LNCAP (cell line): Measurements from ENCODE around the gene TTL.

Source experiments
- TF ChIP-seq, protein P1 (sequence below): fragments of 450-650 bp; IDR thresholded peaks from 2 replicates; pipeline ENCODE4 v1.5.1; 2017; ENCODE audit warnings: mild to moderate bottlenecking

TTL gene

DNA sequence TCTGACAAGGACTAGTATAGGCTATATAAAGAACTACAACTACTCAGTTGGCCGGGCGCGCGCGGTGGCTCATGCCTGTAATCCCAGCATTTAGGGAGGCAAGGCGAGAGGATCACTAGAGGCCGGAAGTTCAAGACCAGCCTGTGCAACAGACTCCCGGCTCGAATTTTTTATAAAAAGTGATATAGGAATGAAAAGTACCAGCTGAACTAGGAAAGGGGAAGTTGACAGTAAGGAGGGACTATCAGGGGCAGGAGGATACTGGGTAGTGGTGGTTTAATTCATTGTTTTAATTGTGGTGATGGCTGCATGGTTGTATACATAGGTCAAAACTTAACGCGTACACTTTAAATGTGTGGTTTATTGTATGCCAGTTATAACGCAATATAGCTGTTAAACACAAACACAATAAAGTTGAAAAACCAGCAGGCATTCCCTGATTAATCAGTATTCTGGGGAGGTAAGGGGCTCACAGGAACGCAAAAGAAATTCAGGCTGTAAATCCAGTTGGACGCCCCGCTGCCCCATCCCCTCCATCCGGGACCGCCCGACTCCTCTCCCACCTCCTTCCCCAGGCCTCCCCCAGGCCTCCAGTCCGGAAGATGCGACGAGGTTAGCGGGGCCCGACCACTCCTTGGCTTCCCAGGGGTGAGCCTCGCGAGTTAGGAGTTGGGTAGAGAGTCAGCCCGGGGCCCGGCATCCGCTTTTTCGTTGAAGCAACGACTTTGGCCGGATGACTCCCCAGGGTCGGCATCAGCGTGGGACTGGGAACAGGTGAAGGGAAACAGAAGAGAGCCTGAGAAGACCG lies 59.6 kb downstream of the TTL start:
- TF ChIP-seq, protein P1, sequence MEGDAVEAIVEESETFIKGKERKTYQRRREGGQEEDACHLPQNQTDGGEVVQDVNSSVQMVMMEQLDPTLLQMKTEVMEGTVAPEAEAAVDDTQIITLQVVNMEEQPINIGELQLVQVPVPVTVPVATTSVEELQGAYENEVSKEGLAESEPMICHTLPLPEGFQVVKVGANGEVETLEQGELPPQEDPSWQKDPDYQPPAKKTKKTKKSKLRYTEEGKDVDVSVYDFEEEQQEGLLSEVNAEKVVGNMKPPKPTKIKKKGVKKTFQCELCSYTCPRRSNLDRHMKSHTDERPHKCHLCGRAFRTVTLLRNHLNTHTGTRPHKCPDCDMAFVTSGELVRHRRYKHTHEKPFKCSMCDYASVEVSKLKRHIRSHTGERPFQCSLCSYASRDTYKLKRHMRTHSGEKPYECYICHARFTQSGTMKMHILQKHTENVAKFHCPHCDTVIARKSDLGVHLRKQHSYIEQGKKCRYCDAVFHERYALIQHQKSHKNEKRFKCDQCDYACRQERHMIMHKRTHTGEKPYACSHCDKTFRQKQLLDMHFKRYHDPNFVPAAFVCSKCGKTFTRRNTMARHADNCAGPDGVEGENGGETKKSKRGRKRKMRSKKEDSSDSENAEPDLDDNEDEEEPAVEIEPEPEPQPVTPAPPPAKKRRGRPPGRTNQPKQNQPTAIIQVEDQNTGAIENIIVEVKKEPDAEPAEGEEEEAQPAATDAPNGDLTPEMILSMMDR: no peak

DNA sequence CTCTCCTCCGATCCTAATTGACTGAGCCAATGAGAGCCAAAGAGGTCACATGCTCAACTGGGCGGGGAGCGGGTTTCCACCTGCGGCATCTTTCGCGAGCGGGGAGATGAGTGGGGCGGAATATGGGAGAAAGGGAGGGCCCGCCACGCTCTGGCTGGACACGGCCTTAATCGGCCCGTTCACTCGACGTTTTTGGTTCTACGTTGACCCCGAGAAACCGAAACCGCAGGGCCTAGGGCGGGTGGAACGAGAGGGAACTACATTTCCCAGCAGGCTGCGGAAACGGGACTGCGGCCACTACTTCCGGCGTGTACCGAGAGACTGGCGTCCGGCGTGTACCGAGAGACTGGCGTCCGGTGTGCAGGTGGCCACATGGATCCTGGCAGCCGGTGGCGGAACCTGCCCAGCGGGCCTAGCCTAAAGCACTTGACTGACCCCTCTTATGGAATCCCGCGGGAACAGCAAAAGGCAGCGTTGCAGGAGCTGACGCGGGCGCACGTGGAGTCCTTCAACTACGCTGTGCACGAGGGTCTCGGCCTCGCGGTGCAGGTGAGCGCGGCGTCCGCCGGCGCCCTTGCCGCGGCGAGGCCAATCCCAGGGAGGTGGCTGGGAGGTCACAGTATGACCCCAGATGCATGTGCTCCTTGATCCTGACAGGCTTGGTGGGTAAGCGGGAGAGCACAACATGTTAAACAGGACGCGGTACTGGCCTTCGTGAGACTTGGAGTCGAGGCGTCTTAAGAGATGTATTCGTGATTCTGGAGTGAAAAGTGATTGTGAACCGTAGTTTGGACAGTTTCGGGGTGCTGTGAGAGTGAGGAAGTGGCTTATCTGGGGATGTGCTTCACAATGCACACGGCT lies 60.4 kb downstream of the TTL start, which contains the start of gene POLR1B:
Gene POLR1B (plus strand): TSS at position 343 of the 861 bp plus-strand sequence. CDS start 30 bp downstream, at position 373.
- TF ChIP-seq, protein P1: no peak

DNA sequence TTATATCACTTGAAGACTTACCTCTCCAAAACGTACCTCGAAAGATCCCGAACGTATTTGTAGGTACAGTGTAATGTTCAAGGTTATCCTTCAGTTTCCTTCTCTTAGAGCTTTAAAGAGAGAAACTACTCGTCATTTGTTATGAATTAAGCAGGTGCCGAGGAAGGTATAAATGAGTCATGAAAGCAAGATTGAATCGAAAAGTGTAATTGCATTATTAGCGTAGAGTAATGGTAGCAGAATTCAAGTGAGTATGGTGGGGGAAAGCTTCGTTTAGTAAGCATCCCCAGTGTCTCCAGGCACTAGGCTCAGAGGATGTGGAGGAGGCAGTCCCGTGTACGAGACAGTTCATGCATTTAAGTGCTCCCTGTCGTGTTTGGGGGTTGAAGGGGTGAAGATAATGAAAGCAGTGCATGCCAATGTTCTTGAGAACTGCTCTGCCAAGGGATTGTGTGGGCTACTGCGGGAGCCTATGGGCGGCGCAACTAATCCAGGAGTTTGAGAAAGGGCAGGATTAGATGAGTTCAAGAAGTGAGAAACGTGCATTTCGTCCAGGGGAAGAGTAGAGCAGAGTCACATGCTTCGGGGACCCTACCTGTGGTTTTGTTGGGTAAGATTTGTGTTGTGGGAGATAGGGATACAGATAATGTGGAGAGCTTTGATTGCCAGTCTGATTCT lies 61.2 kb downstream of the TTL start:
- TF ChIP-seq, protein P1: 0 out of 2 replicates have a peak, but pooled peaks have one; percentile 18

DNA sequence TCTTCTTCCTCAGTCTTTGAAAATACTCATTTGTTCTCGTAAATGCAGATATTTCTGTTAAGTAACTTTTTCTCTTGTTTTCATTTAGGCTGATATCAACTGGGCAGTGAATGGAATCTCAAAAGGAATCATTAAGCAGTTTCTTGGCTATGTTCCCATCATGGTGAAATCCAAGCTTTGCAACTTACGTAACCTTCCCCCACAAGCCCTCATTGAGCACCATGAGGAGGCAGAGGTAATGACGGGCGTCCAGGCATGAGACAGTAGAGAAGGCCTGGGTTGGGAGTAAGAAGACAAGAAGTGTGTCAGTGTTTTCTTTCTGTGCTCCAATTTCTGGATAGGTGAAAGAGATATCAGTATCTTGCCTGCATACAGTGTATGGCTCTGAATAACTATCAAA lies 65.4 kb downstream of the TTL start:
- TF ChIP-seq, protein P1: no peak

DNA sequence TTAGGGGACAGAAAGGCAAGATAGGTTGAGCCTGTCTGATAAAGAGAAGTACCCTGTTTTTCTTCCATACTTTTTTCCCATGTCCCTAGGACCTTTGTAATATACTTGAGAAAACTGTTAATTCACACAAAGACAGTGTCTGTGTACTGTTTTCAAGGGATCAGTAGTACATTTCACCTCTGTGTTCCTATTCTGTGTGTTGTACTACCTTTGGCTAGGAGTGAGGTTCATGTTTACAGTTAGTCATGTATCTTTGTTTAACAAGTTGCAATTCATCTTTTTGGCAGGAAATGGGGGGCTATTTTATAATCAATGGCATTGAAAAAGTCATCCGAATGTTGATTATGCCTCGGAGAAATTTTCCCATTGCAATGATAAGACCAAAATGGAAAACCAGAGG lies 67.0 kb downstream of the TTL start:
- TF ChIP-seq, protein P1: no peak

DNA sequence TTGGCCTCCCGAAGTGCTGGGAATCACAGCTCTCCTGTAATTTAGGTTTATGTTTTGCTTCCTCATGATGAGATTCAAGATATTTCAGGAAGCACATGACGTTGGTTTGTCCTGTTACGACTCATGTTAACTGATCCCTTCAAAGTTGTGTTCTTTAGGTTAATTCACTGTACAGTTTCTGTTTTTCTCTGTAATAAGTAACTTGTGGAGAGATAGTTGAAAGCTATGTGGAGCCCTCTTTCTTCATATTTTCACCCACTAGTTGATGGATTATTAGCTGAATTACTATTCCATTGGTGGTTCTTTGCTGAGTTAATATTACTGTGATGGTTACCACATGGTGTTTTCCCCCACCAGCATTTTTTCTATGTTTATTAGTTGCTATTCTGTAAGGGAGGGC lies 84.1 kb downstream of the TTL start:
- TF ChIP-seq, protein P1: no peak

DNA sequence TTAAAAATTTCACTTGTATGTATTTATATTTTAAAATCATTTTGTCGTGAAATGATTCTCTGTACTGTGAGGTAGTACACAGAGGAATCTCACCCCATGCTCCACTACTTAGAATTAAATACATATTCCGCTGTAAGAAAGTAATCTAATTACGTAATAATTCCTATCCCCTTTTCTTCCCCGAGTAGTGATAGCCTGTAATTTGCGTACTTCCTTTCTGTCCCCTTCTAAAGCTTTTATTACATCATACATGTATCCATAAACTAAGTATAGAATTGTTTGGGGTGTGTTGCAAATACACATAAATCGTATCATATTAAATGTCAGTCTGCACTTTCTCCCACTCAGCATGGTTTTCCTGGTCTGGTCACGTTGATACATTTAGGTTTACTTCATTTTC lies 90.0 kb downstream of the TTL start:
- TF ChIP-seq, protein P1: no peak
